ENCODE data around the gene CNDP1. TPM values are rescaled to one million over a fixed set of nuclear protein-coding genes. Genes with fewer than 3 reads are reported as not detected.

The CNDP1 gene
- polyA plus RNA-seq, 3 donors, result not detected

GRCh38 chr18:74631623-74632350 lies 97.5 kb downstream of the CNDP1 start:
- Histone ChIP-seq H3K27me3 (ENCODE audit: control insufficient read depth in 2 of 2, insufficient read depth in 2 of 2, low read length in 2 of 2) (no peaks in the 10 kb centered on the region), H3K4me1 (ENCODE audit: control insufficient read depth in 1 of 2, insufficient read depth in 2 of 2, low read length in 2 of 2) (peaks cover 30 to 35% of the 10 kb centered on the region in 2 donors), H3K9ac (ENCODE audit: insufficient read depth, low read length, poor library complexity, severe bottlenecking) (no peak overlapping the region), H2AFZ (ENCODE audit: insufficient read depth, low read depth, low read length, poor library complexity, severe bottlenecking) (no peak overlapping the region), H3K27ac (ENCODE audit: low read depth in 1 of 2, low read length in 2 of 2) (peak overlapping the region in 1 of 2 donors; percentile 49), H3K36me3 (replicated peaks in 1 of 2; ENCODE audit: control insufficient read depth in 1 of 2, insufficient read depth in 2 of 2, low read length in 2 of 2) (peaks cover 3 to 29% of the 10 kb centered on the region in 2 donors), H3K9me3 (replicated peaks in 1 of 2; ENCODE audit: control insufficient read depth in 1 of 2, insufficient read depth in 1 of 2, low read length in 2 of 2) (no peaks in the 10 kb centered on the region), H3K4me2 (replicated peaks; ENCODE audit: extremely low read depth, low read length, poor library complexity, severe bottlenecking) (peak overlapping the region; percentile 59), H3K79me2 (ENCODE audit: insufficient read depth, low read length) (peaks cover 13% of the 10 kb centered on the region), H4K20me1 (ENCODE audit: insufficient read depth, low read length) (peaks cover 7% of the 10 kb centered on the region), H3K4me3 (replicated peaks in 1 of 3; ENCODE audit: low read depth in 2 of 3, low read length in 3 of 3) (peak overlapping the region in 1 of 3 experiments; percentile 50)
- Mint-ChIP-seq H3K27ac (peak overlapping the region; percentile 59 to 88 (median 82)), H3K27me3 (ENCODE audit: low read depth in 3 of 3) (peaks cover 0 to 1% (median 0%) of the 10 kb centered on the region in 3 donors), H3K36me3 (peaks cover 32 to 33% of the 10 kb centered on the region in 2 donors), H3K9me3 (peaks cover 0 to 2% (median 0%) of the 10 kb centered on the region in 7 donors), H3K4me1 (peaks cover 41% of the 10 kb centered on the region), H3K4me3 (peak overlapping the region in 1 of 2 donors; percentile 75)
- TF ChIP-seq CTCF (IDR thresholded peaks at IDR 0.05), result no peak
- DNase-seq, result peak; percentile 18 to 68 (median 49)
- WGBS (ENCODE audit: insufficient coverage), result 26% methylated on average over 3 of the region's 13 CpGs
- intact Hi-C loops (cut with micrococcal nuclease), result no loop called here

- Histone ChIP-seq H4K20me1 (ENCODE audit: insufficient read depth, low read length) (peaks cover 1% of the 10 kb centered on the region), H3K9me3 (replicated peaks in 1 of 2; ENCODE audit: control insufficient read depth in 1 of 2, insufficient read depth in 1 of 2, low read length in 2 of 2) (no peaks in the 10 kb centered on the region), H3K9ac (ENCODE audit: insufficient read depth, low read length, poor library complexity, severe bottlenecking) (no peak overlapping the region), H3K27me3 (ENCODE audit: control insufficient read depth in 2 of 2, insufficient read depth in 2 of 2, low read length in 2 of 2) (no peaks in the 10 kb centered on the region), H3K4me2 (replicated peaks; ENCODE audit: extremely low read depth, low read length, poor library complexity, severe bottlenecking) (peak overlapping the region; percentile 59), H3K36me3 (replicated peaks in 1 of 2; ENCODE audit: control insufficient read depth in 1 of 2, insufficient read depth in 2 of 2, low read length in 2 of 2) (peaks cover 3 to 29% of the 10 kb centered on the region in 2 donors), H3K4me1 (ENCODE audit: control insufficient read depth in 1 of 2, insufficient read depth in 2 of 2, low read length in 2 of 2) (peaks cover 34 to 40% of the 10 kb centered on the region in 2 donors), H3K4me3 (replicated peaks in 1 of 3; ENCODE audit: low read depth in 2 of 3, low read length in 3 of 3) (peak overlapping the region in 1 of 3 experiments; percentile 50), H2AFZ (ENCODE audit: insufficient read depth, low read depth, low read length, poor library complexity, severe bottlenecking) (no peak overlapping the region), H3K79me2 (ENCODE audit: insufficient read depth, low read length) (peaks cover 13% of the 10 kb centered on the region), H3K27ac (ENCODE audit: low read depth in 1 of 2, low read length in 2 of 2) (peak overlapping the region in 1 of 2 donors; percentile 49)
- Mint-ChIP-seq H3K36me3 (peaks cover 32 to 33% of the 10 kb centered on the region in 2 donors), H3K4me3 (no peak overlapping the region), H3K27ac (peak overlapping the region in 6 of 7 donors; percentile 58 to 88 (median 78)), H3K27me3 (ENCODE audit: low read depth in 3 of 3) (peaks cover 0 to 1% (median 0%) of the 10 kb centered on the region in 3 donors), H3K4me1 (peaks cover 44% of the 10 kb centered on the region), H3K9me3 (peaks cover 0 to 2% (median 0%) of the 10 kb centered on the region in 7 donors)
- no peak for DNase-seq
- WGBS (ENCODE audit: insufficient coverage), result 94% methylated on average over 6 of the region's 6 CpGs
- intact Hi-C loops (cut with micrococcal nuclease), result no loop called here
- no peak for TF ChIP-seq CTCF (IDR thresholded peaks at IDR 0.05)
Observed at GRCh38 chr18:74632351-74632679, 98.0 kb downstream of the CNDP1 start.
